ENCODE data around the gene CIRBP. TPM values are rescaled to one million over a fixed set of nuclear protein-coding genes. Genes with fewer than 3 reads are reported as not detected.
A peak's percentile ranks its signal among the peaks of the same experiment; 100 is the strongest.

Gene CIRBP
- total and polyA plus RNA-seq, 9 of the 15 experiments (the other 6 are each of a cell fraction or from before 2014, with no cell fraction given) = 20.5 to 327 (median 176) TPM

- TF ChIP-seq ZNF592 (IDR thresholded peaks at IDR 0.05) = 0 out of 2 replicates have a peak, but pooled peaks have one; percentile 56
- peak; percentile 71 for TF ChIP-seq ATF7 (IDR thresholded peaks at IDR 0.05)
- TF ChIP-seq E2F6 (IDR thresholded peaks at IDR 0.05; ENCODE audit: borderline replicate concordance in 1 of 2, extremely low read depth in 1 of 2, insufficient read depth in 1 of 2, insufficient read length in 1 of 2, low read depth in 1 of 2, low read length in 1 of 2, poor library complexity in 1 of 2, severe bottlenecking in 1 of 2) = peak in 1 of 2 experiments; percentile 12
- 0 out of 2 replicates have a peak, but pooled peaks have one; percentile 17 for TF ChIP-seq EP300 (IDR thresholded peaks at IDR 0.05; ENCODE audit: low read length)
- peak; percentile 80 for TF ChIP-seq NFIC (IDR thresholded peaks at IDR 0.05)
- TF ChIP-seq SMARCE1 (IDR thresholded peaks at IDR 0.05) = peak; percentile 85
- TF ChIP-seq ARID3B (CRISPR knock-in tag; IDR thresholded peaks at IDR 0.05; ENCODE audit: borderline replicate concordance) = no peak
- TF ChIP-seq ARID1B (IDR thresholded peaks at IDR 0.05) = peak; percentile 85
- TF ChIP-seq MITF (IDR thresholded peaks at IDR 0.05) = no peak
- TF ChIP-seq ATF3 (IDR thresholded peaks at IDR 0.05) = peak; percentile 94
- TF ChIP-seq ATF3 (CRISPR knock-in tag; conservative IDR thresholded peaks at IDR 0.05) = no peak
- peak; percentile 39; the same call in 1 of the 2 replicates for TF ChIP-seq ZNF263 (CRISPR knock-in tag; IDR thresholded peaks at IDR 0.05; ENCODE audit: borderline replicate concordance)
- TF ChIP-seq ZNF740 (CRISPR knock-in tag; IDR thresholded peaks at IDR 0.05) = peak; percentile 96
- peak in 1 of 2 experiments; percentile 84; a peak in 2 of 4 replicates for TF ChIP-seq ZNF740 (tag; IDR thresholded peaks at IDR 0.05)
- 0 out of 2 replicates have a peak, but pooled peaks have one; percentile 83 for TF ChIP-seq DPF2 (IDR thresholded peaks at IDR 0.05)
Measured at GRCh38 chr19:1252821-1253513, 16.2 kb upstream of the CIRBP start (continued).

Data from K562 (cell line).